ENCODE results near the gene WDR36. TPM values are rescaled to one million over a fixed set of nuclear protein-coding genes. Genes with fewer than 3 reads are reported as not detected.

Gene WDR36
- total and polyA plus RNA-seq, 2 of the 4 experiments (the other 2 are of a cell fraction) = 11.9 to 87.8 TPM

- Histone ChIP-seq H2BK120ac (ENCODE audit: low read depth, low read length) (no peak overlapping the region), H4K91ac (ENCODE audit: insufficient read depth, low read depth, low read length) (no peak overlapping the region), H2BK15ac (ENCODE audit: low read depth, low read length) (no peak overlapping the region), H3K9me1 (ENCODE audit: insufficient read depth, low read length) (no peaks in the 10 kb centered on the region), H3K4me2 (ENCODE audit: low read depth, low read length) (no peak overlapping the region), H3K36me3 (ENCODE audit: control insufficient read depth, insufficient read depth, low read length) (peaks cover 20% of the 10 kb centered on the region), H4K8ac (ENCODE audit: low read depth in 2 of 2, low read length in 2 of 2) (no peak overlapping the region), H2AFZ (replicated peaks; ENCODE audit: low read length, poor library complexity) (no peak overlapping the region), H3K79me1 (ENCODE audit: low read depth in 1 of 2, low read length in 2 of 2) (peaks cover 7 to 12% of the 10 kb centered on the region in 2 experiments), H2AK5ac (ENCODE audit: low read depth, low read length) (no peak overlapping the region), H3K9me3 (ENCODE audit: control insufficient read depth, insufficient read depth, low read length) (no peaks in the 10 kb centered on the region), H3K27ac (ENCODE audit: insufficient read depth, low read length) (no peak overlapping the region), H2BK5ac (ENCODE audit: low read depth, low read length, poor library complexity, severe bottlenecking) (no peak overlapping the region), H3K56ac (ENCODE audit: extremely low read depth, insufficient read depth, low read length) (no peak overlapping the region), H2BK20ac (ENCODE audit: low read depth, low read length) (no peak overlapping the region), H3K14ac (replicated peaks; ENCODE audit: low read depth, low read length) (no peak overlapping the region), H2AK9ac (replicated peaks; ENCODE audit: low read depth, low read length, poor library complexity) (no peak overlapping the region), H4K20me1 (ENCODE audit: insufficient read depth, low read length) (no peaks in the 10 kb centered on the region; the same call in 1 of the 2 replicates), H4K5ac (ENCODE audit: low read depth, low read length) (no peak overlapping the region), H3K4ac (ENCODE audit: low read depth, low read length) (no peak overlapping the region), H3K9ac (ENCODE audit: low read depth, low read length) (no peak overlapping the region), H3K4me3 (ENCODE audit: insufficient read depth, low read depth, low read length) (no peak overlapping the region), H3K4me1 (ENCODE audit: control insufficient read depth, insufficient read depth, low read length) (peaks cover 1% of the 10 kb centered on the region; the same call in 1 of the 2 replicates), H3K23ac (ENCODE audit: low read depth, low read length) (no peak overlapping the region), H3K18ac (ENCODE audit: low read depth, low read length) (no peak overlapping the region), H3K27me3 (ENCODE audit: control insufficient read depth, insufficient read depth, low read length) (no peaks in the 10 kb centered on the region)
- dilution Hi-C loops (cut with HindIII; ENCODE audit: low sequenced_read_pairs, unreplicated experiment) (no loop called here), intact Hi-C loops (cut with micrococcal nuclease) (no loop called here), in situ Hi-C loops (cut with MboI; ENCODE audit: low sequenced_read_pairs) (no loop called here)
- ChIA-PET CTCF (no interaction called here), POLR2A (ENCODE audit: unreplicated experiment) (interaction anchor here (0.6 kb wide), 1 partner anchor 213 kb away, joined by 3 read pairs; no protein-coding TSS in a partner anchor)
- no peak for ATAC-seq (ENCODE audit: low read depth)
- no TSS peak for BruUV-seq (replicated peaks)
- TF ChIP-seq BHLHE40 (IDR thresholded peaks at IDR 0.05; ENCODE audit: low read depth, low read length) = no peak
- no peak for TF ChIP-seq ELK1 (IDR thresholded peaks at IDR 0.05; ENCODE audit: borderline replicate concordance, low read depth, low read length)
- no peak for TF ChIP-seq MAFK (IDR thresholded peaks at IDR 0.05; ENCODE audit: low read depth, low read length)
- no peak for TF ChIP-seq USF2 (IDR thresholded peaks at IDR 0.05; ENCODE audit: low read depth, low read length)
- no peak for TF ChIP-seq SMC3 (IDR thresholded peaks at IDR 0.05; ENCODE audit: low read depth, low read length)
- no peak for TF ChIP-seq CEBPB (IDR thresholded peaks at IDR 0.05; ENCODE audit: low read depth, low read length)
- TF ChIP-seq FOS (IDR thresholded peaks at IDR 0.05; ENCODE audit: low read depth, low read length) = no peak
- no peak for TF ChIP-seq RAD21 (IDR thresholded peaks at IDR 0.05; ENCODE audit: low read length)
- no peak for TF ChIP-seq RCOR1 (IDR thresholded peaks at IDR 0.05; ENCODE audit: insufficient replicate concordance, low read length)
- no peak for TF ChIP-seq NFE2L2 (IDR thresholded peaks at IDR 0.05; ENCODE audit: low read depth, low read length)
- TF ChIP-seq CHD1 (IDR thresholded peaks at IDR 0.05; ENCODE audit: low read depth, low read length) = no peak
- no peak for TF ChIP-seq RFX5 (IDR thresholded peaks at IDR 0.05; ENCODE audit: low read depth, low read length)
- TF ChIP-seq CTCF (conservative IDR thresholded peaks at IDR 0.05; ENCODE audit: low read depth, low read length) = no peak
- no peak for TF ChIP-seq MAZ (IDR thresholded peaks at IDR 0.05; ENCODE audit: borderline replicate concordance, low read depth, low read length)
- no peak for DNase-seq
- no CpG with 5 or more reads among the region's 3 CpGs for WGBS, 2 experiments (ENCODE audit: extremely low coverage in 2 of 2, insufficient read length in 1 of 2)
Observed at GRCh38 chr5:111113678-111114077, 21.5 kb downstream of the WDR36 start.

All from IMR-90 (cell line).